Forelimb muscle (tissue), 1 donor: ENCODE results near the gene UNC119. TPM values are rescaled to one million over a fixed set of nuclear protein-coding genes. Genes with fewer than 3 reads are reported as not detected.

ENCODE experiments used
- DNase-seq: peaks from one replicate; pipeline ENCODE4 v3.0.0-alpha.2; 2013; ENCODE audit warnings: low read depth
- polyA plus RNA-seq: library from polyadenylated mRNA; unstranded; fragments of 120-200 nt; gene quantifications from one replicate; pipeline ENCODE4 v1.2.1, GENCODE V29; 2013; ENCODE audit not compliant: insufficient read length

Gene UNC119
- polyA plus RNA-seq, 1 donor, result 10.7 TPM

DNA sequence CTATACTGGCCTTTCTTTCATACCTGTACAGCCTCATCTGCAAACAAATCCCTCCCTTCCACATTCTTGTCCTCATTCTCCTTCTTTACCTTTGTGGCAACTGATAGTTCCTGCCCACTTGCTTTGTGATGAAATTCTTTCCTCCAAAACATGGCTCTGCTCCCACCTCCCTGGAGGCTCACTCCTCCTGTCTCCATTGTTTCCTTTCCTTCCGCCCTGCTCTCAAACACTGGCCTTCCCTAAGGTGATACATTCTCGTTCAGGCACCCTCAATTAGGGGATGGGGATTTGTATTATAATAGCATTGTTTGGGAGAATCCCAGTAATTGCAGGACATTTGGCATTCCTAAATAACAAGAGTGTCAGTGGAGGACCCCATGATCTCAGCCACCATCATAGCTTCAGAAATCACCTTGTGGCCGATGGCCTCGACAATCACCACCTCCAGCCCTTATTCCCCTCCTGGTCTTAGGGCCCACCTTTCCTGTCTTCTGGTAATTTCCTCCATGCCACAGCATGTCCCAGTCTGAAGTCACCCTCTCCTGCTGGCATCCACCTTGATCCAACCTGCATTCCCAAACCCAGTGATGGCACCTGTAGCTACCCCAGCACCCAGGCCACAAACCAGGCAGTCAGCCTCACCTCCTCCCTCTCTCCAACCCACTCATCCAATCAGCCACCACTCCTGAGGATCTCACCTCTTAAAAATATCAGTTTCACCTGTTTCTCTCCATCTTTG lies 7.9 kb downstream of the UNC119 start:
- no peak for DNase-seq

DNA sequence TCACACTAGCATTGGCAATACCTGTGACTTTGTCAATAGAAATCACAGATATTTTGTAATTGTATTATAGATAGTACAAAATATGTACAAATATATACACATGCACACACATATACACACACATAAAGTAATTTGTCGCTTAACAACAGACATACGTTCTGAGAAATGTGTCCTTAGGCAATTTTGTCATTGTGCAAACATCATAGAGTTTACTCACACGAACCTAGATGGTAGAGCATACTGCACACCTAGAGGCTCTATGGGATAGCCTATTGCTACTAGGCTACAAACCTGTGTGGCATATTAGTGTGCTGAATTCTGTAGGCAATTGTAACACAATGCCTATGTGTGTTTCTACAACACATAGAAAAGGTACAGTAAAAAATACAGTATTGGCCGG lies 11.0 kb downstream of the UNC119 start:
- no peak for DNase-seq

DNA sequence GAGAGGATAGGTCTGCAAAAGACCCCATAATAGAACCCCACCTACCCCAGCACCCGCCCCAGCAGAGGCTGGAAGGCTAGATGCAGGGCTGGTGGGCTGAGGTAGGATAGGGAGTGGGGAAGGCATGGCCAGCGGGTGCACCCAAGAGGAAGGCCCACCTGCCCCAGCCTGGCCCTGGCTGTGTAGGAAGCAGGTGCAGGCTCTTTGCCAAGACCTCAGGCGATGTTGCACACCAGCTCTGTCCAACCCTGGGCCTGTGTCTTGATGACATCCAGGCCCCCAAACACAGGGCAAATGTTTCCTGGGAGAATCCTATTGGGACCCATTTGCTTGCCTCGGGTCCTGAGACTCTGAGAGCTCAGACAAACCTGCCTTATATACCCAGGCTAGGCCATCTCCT lies 12.2 kb downstream of the UNC119 start:
- DNase-seq, result no peak

DNA sequence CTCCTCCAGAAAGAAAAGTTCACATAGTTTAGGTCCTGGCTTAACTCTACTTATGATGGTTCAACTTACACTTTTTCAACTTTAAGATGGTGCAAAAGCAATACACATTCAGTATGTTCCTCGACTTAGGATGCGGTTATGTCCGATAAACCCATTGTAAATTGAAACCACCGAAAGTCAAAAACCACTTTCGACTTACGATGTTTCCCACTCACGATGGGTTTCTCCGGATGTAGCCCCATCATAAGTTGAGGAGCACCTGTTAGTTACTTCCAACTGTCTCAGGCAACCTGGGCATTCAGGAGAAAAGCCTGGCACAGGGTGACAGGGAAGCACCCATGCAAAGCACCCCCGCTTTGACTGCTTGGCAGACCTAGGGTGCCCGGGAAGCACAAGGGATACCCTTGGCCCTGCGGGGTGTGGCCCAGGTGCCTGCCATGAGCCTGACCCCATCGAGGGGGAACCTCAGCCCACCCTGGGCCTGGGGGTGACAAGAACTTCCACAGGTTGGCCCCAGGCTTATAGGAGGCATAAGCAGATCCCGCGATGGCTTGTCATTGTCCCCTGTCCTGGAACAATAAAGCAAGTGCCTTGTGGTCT lies 14.0 kb downstream of the UNC119 start:
- DNase-seq, result no peak

DNA sequence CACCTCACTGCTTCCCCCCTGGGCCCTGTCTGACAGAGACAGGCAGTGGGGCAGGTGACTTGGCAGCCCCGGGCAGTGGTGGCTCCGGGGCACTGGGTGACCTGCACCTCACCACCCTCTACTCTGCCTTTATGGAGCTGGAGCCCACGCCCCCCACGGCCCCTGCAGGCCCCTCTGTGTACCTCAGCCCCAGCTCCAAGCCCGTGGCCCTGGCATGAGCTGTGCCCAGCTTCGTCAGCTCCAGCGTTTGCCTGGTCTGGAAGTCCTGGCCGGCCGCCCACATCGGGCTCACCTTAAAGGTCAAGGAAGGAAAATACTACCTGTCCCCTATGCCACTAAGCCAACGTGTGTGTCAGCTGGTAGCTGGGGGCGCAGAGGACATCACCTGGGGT lies 15.2 kb downstream of the UNC119 start:
- no peak for DNase-seq

DNA sequence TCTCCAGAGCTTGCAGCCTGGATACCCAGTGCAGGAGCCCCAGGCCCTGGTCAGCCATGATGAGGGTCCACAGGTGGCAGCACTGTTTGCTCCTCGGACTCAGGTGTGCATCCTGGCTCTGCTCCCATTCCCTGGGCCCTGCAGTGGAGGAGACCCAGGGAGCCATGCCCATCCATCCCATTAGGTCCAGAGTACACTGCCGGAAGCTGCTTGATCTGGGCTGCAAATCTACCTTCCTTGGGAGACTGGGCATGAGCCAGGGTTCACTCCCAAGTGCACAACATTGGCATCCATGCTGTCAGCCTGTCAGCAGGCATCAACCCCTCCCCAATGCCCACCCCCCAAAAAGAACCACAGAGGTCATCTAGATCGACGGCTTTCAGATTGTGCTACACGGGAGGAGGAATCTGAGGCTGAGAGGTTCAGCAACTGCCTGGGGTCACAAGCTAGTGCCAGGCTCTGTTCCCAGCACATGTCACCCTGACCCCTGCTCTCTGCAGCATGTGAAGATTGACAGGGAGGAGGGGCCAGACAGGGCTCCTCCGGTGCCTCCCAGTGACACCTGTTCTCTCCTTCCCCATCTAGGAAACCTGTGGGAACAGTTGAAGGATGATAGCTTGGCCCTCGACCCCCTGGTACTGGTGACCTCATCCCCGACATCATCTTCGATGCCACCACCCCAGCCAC lies 15.7 kb downstream of the UNC119 start:
- DNase-seq, result no peak

DNA sequence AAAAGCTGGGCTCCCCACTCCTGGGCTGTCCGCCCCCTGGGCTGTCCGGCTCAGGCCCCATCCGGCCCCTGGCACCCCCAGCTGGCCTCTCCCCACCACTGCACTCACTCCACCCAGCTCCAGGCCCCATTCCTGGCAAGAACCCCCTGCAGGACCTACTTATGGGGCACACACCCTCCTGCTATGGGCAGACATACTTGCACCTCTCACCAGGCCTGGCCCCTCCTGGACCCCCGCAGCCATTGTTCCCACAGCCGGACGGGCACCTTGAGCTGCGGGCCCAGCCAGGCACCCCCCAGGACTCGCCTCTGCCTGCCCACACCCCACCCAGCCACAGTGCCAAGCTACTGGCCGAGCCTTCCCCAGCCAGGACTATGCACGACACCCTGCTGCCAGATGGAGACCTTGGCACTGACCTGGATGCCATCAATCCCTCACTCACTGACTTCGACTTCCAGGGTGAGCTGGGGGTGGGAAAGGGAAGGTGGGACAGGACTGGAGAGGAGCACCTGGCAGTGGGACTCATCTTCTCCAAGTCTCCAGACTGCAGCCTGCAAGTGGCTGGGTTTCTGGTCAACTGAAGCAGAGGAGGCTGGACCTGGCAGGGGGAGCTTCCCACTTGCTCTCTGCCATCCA lies 17.6 kb downstream of the UNC119 start:
- no peak for DNase-seq

DNA sequence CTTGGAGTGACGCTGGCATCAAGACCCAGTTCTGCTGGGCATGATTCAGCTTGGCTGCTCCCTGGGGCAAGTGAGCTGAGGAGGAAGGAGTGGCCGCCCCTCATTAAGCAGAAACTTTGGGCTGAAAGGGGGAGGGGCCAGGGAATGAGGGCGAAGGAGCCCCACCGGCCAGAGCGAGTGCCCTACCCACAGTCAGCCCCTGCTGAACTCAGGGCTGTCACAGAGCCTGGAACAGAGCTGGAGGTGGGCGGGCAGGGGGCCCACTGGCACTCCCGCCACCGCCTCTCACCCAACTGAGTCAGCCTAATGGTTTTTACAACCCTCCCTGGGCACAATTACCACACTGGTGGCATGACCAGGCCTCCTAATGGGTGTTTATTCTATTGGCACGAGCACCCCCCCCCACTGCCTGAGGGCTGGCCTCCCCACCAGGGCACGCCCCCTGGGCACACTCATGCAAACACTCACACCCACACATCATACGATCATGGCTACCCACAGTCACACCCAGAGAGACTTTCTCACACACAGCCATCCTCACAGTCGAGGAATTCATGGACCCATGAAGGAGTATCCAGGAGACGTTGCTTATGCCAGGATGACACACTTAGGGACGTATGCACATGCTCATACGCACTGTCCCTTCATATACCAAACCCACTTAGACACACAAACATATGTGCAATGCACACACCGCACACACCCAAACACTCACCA lies 19.2 kb downstream of the UNC119 start:
- DNase-seq, result no peak

DNA sequence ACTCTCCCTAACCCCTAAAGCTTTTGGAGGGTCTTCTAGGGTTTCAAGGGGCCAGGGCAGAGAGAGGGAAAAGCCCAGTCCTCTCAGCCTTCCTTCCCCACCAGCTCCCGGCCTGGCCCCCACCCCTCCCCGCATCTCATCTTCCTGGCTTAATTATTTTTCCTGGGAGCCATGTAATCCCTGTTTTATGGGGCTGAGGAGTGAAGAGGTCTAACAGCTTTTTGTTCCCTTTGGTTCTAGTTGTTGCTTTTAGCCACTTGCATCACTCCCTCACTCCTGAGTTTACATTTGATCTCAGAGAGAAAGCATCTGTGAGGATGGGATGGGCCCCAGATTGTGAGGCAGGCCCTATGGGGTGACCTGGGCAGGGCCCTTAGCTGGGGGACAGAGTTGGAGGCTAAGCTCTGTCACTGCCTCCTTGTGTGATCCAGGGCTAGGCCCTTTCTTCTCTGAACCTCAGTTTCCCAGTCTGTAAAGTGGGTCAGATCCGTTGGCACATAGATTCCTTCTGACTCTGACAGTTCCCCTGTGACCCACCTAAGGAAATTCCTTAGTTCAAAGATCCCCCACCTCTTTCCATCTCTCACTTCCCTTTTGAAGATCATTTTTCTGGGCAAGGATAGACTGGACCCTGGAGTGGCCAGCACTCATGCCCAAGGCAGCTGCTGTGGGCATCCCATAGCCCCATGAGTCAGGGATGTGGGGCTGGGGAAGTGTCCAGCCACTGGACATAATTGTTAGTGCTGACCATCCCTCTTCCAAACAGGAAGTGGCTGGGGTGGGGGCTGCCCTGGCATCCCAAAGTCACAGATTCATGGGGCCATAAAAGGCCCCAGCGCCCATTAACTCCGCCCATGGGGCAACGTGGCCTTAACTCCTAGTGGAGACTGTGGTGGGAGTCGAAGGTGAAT lies 20.1 kb downstream of the UNC119 start:
- DNase-seq, result no peak

DNA sequence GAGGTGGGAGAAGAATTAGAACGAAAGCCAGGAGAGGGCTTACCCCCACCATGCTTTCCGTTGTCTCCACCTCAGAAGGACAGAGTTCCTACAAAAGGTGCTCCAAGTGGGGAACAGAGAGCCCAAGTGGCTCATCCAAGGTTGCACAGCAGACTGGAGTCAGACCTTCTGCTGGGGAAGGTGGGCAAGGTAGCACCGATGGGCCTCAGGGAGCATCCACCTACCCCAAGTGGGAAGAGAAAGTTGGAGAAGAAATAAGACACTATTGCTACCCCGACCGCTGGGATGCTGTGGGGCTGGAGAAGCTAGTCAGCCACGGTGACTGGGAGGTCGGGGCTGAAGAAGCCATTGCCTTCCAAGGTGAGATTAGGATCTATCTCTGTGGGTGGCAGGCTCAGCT lies 21.5 kb downstream of the UNC119 start:
- no peak for DNase-seq

DNA sequence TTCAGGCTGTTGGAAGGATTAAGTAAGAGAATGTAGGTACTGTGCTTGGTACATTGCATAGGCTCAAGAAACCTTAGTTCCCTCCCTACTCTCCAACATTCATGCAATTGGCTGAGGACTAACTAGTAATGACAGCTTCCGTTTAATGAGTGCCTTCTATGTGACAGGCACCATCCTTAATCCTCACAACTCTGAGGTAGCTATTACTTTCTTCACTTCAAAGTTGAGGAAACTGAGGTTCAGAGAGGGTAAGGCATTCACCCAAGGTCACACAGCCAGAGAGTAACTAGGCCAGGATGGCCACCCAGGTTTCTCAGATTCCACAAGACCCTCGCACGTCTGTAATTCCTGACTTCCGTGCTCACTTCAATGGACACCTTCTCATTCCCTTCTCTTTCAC lies 22.2 kb downstream of the UNC119 start:
- no peak for DNase-seq

DNA sequence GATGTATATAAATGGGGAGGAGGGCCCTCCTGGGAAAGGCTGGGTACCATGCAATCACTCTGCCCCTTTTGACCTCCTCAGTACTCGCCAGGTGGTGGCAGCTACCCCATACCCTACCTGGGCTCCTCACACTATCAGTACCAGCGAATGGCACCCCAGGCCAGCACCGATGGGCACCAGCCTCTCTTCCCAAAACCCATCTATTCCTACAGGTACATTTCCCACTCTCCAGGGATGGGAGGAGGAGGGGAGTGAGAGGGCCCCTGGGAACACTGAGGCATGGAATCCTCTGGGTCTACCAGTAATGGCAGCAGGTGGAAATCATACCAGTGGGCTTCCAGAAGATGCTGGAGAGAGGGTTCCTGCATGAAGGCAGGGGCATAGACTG lies 23.4 kb downstream of the UNC119 start:
- no peak for DNase-seq

DNA sequence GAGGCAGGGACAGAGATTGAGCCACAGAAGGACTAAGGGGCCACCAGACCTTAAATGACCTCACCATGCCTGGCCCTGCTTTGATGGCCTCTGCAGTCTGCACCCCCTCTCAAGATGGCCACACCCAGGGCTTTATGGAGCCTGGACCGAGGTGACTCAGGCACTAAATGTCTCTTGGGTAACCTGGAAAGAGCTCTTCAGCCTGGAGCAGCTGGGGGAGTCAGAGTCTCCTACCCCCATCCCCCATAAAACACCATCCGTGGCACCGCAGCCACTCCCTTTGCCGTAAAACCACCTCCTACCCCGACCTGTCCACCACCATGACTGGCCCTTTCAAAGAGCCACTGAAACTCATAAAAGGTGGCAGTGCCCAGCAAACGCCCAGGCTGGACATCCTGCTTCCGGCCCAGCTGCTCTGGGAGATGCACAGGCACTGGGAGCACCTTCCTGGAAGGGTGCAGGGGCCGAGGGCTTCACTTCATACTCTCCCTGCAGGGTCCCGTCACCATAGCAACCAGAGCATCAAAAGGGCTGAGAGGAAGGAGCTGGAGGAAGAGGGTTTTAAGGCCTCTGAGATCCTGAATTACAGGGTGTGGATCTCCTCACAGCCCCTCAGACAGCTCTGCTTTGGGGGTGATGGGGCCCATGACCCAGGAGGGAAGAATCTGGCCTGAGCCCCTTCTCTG lies 24.0 kb downstream of the UNC119 start:
- no peak for DNase-seq

DNA sequence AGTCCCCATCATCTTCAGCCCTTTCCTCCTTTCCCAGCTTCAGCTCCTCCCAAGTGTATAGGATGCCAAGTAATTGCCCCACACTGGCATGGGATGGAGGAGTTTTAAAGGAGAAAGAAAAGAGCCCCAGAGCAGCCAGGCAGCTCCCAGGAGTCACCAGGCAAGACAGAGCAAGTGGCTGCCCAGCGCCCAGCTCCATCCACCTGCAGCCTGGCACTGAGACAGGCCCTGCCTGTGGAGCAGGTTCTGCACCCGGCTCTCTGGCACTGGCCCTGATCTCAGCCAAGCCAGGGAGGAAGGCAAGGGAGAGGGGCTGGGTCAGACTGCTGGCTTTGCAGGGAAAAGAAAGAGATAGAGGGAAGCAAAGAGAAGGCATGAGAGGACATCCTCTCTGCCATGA lies 24.6 kb downstream of the UNC119 start:
- DNase-seq, result no peak

DNA sequence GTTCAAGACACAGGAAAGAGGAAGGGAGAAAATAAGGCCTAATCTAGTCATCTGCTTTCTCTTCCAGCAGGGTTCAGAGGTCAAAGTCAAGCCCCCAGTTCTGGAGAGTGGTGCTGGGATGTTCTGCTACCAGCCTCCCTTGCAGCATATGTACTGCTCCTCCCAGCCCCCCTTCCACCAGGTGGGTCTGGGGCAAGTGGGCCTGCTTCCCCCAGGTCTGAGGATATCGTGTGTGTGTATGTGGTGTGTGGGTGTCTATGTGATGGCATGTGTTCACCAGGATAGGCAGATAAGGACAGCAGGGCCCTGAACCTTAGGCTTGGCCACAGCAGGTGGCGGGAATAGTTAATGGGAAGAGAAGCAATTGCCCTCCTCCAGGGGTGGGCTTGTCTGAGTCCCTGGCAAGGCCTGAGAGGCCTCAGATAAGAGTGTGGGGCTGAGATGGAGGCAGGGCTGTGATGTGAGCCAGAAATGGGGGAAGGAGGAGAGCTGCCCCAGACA lies 25.2 kb downstream of the UNC119 start:
- no peak for DNase-seq

DNA sequence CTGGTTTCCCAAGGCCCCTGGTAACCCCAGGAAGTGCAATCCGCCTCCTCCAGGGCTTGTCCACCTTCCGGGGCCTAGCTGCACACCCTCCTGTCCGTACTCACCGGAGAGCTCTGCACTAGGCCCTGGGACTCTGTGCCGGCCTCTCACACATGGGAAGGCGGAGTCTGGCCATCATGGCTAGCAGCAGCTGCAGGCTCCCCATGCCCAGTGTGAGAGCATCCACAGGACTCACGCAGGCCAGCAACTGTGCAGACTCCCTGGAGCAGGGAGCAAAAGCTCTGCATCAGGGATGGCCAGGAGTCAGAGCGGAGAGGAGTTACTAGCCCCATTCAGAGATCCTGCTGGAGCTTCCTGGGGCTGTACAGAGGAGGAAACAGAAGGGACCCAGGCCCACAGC lies 26.0 kb downstream of the UNC119 start:
- no peak for DNase-seq

DNA sequence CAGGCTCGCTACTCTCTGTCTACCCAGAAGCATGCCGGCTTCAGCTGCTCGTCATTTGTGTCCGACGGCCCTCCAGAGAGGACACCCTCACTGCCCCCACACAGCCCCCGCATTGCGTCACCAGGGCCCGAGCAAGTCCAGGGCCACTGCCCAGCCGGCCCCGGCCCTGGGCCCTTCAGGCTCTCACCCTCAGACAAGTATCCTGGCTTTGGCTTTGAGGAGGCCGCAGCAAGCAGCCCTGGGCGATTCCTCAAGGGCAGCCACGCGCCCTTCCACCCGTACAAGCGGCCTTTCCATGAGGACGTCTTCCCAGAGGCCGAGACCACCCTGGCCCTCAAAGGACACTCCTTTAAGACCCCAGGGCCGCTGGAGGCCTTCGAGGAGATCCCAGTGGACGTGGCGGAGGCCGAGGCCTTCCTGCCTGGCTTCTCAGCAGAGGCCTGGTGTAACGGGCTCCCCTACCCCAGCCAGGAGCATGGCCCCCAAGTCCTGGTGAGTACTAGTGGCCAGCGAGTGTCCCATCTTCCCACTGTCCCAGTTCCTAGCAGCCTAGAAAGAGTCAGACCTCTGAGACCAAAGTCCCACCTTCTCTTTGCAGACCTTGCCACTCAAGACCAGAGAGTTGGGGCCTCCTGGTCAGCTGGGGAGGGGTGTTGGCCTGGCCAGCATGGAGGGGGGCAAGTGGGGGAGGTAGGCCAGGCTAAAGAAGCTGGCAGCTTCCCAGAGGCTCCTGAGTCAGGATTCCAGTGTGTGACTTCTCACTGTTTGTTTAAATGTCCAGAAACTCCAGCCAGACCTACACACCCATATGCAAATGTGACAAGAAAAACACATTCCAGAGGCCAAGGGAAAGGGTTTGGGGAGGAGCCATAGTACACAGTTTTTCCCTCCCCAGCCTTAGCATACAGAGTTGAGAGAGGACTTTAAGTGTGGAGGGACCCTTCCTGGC lies 27.7 kb downstream of the UNC119 start:
- DNase-seq, result no peak

DNA sequence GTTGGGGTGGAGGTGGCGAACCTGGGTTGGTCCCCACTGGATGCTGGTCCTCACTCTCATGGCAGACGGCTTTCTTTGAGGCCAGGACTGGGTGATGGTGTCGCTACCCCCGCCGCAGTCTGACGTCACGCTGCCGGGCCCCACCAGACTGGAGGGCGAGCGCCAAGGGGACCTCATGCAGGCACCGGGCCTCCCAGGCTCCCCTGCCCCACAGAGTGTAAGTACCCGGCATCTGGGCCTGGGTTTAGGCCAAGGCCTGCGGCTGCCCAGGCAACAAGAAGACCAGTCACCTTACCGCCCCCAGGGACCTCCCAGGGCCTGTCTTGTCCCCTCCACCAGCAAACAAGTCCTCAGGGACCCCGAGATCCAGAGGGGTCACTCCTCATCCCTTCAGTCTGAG lies 28.5 kb downstream of the UNC119 start:
- DNase-seq, result no peak

DNA sequence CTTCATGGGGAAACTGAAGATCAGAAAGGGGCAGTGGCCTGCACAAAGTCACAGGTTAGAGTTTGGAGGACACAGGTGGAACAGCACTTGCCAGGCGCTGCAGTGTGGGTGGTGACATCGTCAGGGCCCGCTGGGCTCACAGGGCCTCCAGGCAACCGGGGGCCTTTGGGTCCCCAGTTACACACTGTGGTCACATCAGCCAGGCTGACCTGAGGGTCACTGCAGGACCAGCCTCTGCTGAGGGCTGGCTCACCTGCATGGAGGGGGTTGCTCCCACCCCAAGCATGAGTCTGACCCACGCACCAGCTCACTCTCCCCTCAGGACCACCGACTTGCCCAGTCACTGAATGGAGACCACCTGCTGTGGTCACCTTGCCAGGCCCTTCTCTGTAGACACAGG lies 29.2 kb downstream of the UNC119 start:
- no peak for DNase-seq
